DOHH2 (cell line): ENCODE results near the gene FAM174C.

Experiments used
- H3F3A ChIP-seq: fragments of 200-600 bp; sonication (generic), shearing (Covaris generic); 2 replicates; pipeline ENCODE4 v1.6.0; 2016; ENCODE audit warnings: antibody characterized with exemption, mild to moderate bottlenecking; ENCODE audit not compliant: control insufficient read depth, insufficient read depth
- H3K27ac ChIP-seq: fragments of 200-600 bp; sonication (generic); 2 replicates; pipeline ENCODE4 v1.5.1; 2014; ENCODE audit warnings: low read depth, mild to moderate bottlenecking, low read length, moderate library complexity
- H3K27me3 ChIP-seq: fragments of 200-600 bp; sonication (generic); 2 replicates; pipeline ENCODE4 v1.6.1; 2014; ENCODE audit warnings: mild to moderate bottlenecking, low read length, mixed read lengths; ENCODE audit not compliant: control insufficient read depth
- H3K36me3 ChIP-seq: fragments of 200-600 bp; sonication (generic); 2 replicates; pipeline ENCODE4 v1.6.1; 2014; ENCODE audit warnings: mild to moderate bottlenecking, low read length, moderate library complexity, mixed read lengths; ENCODE audit not compliant: control insufficient read depth
- H3K4me1 ChIP-seq: fragments of 200-600 bp; sonication (generic); 2 replicates; pipeline ENCODE4 v1.6.1; 2014; ENCODE audit warnings: mild to moderate bottlenecking, low read length, mixed read lengths; ENCODE audit not compliant: control insufficient read depth
- H3K4me2 ChIP-seq: fragments of 200-600 bp; sonication (generic); 2 replicates; pipeline ENCODE4 v1.6.0; 2014; ENCODE audit warnings: mild to moderate bottlenecking, low read length, moderate library complexity
- H3K4me3 ChIP-seq: fragments of 200-600 bp; sonication (generic); 2 replicates; pipeline ENCODE4 v1.5.1; 2014; ENCODE audit warnings: mild to moderate bottlenecking, low read length, mixed read lengths
- H3K79me2 ChIP-seq: fragments of 200-600 bp; sonication (generic); 2 replicates; pipeline ENCODE4 v1.6.1; 2014; ENCODE audit warnings: mild to moderate bottlenecking, low read length, mixed read lengths; ENCODE audit not compliant: control insufficient read depth
- H3K9me2 ChIP-seq: fragments of 200-600 bp; sonication (generic); replicated peaks from 2 replicates; pipeline ENCODE4 v1.6.1; 2014; ENCODE audit warnings: mild to moderate bottlenecking, low read length, mixed read lengths; ENCODE audit not compliant: control insufficient read depth
- H3K9me3 ChIP-seq: fragments of 200-600 bp; sonication (generic); 2 replicates; pipeline ENCODE4 v1.6.1; 2014; ENCODE audit warnings: antibody characterized with exemption, low read length, mixed read lengths; ENCODE audit not compliant: control insufficient read depth, insufficient read depth
- H4K20me1 ChIP-seq: fragments of 200-600 bp; sonication (generic); 2 replicates; pipeline ENCODE4 v1.6.0; 2014; ENCODE audit warnings: low read depth, mild to moderate bottlenecking, antibody characterized with exemption, low read length, moderate library complexity; ENCODE audit not compliant: control insufficient read depth, insufficient read depth
- CTCF ChIP-seq: fragments of 200-600 bp; sonication (generic); IDR thresholded peaks from one replicate; pipeline ENCODE4 v1.5.1; 2014; ENCODE audit warnings: antibody characterized with exemption, mild to moderate bottlenecking, low read depth, low read length; ENCODE audit not compliant: poor library complexity, severe bottlenecking
- EZH2phosphoT487 ChIP-seq: fragments of 200-600 bp; sonication (generic); IDR thresholded peaks from 2 replicates; pipeline ENCODE4 v1.6.1; 2017; ENCODE audit warnings: borderline replicate concordance, mild to moderate bottlenecking, antibody characterized with exemption, low read length, moderate library complexity, mixed read lengths

Gene FAM174C

GRCh38 chr19:1234955-1235380 lies 40.4 kb upstream of the FAM174C start:
- no peak for TF ChIP-seq CTCF
- TF ChIP-seq EZH2phosphoT487 = no peak
- H3K9me2 ChIP-seq = no peaks in the 10 kb centered on the region
- H3K27me3 ChIP-seq = peaks cover 35% of the 10 kb centered on the region
- H3K4me1 ChIP-seq = peaks cover 17% of the 10 kb centered on the region
- no peaks in the 10 kb centered on the region; the same call in 1 of the 2 replicates for H4K20me1 ChIP-seq
- H3K36me3 ChIP-seq = no peaks in the 10 kb centered on the region
- H3F3A ChIP-seq = peaks cover 19% of the 10 kb centered on the region
- H3K4me2 ChIP-seq = no peak overlapping the region
- no peak overlapping the region for H3K27ac ChIP-seq
- H3K4me3 ChIP-seq = no peak overlapping the region
- no peaks in the 10 kb centered on the region for H3K79me2 ChIP-seq
- H3K9me3 ChIP-seq = no peaks in the 10 kb centered on the region

GRCh38 chr19:1235625-1236538 lies 39.4 kb upstream of the FAM174C start:
- Histone ChIP-seq H3K4me2 (no peak overlapping the region), H3K4me1 (peaks cover 21% of the 10 kb centered on the region), H3K27me3 (peaks cover 35% of the 10 kb centered on the region), H3K27ac (no peak overlapping the region), H3K79me2 (0 out of 2 replicates have a peak, but pooled peaks cover under 1% of the 10 kb centered on the region), H3K36me3 (no peaks in the 10 kb centered on the region), H3K9me3 (no peaks in the 10 kb centered on the region), H4K20me1 (no peaks in the 10 kb centered on the region; the same call in 1 of the 2 replicates), H3F3A (peaks cover 19% of the 10 kb centered on the region), H3K9me2 (no peaks in the 10 kb centered on the region), H3K4me3 (no peak overlapping the region)
- no peak for TF ChIP-seq CTCF
- TF ChIP-seq EZH2phosphoT487 = no peak

GRCh38 chr19:1236576-1236975 lies 38.8 kb upstream of the FAM174C start:
- Histone ChIP-seq H3K4me2 (no peak overlapping the region), H3F3A (peaks cover 19% of the 10 kb centered on the region), H3K79me2 (peaks cover 6% of the 10 kb centered on the region), H3K27me3 (peaks cover 35% of the 10 kb centered on the region), H3K36me3 (no peaks in the 10 kb centered on the region), H3K9me2 (no peaks in the 10 kb centered on the region), H4K20me1 (no peaks in the 10 kb centered on the region; the same call in 1 of the 2 replicates), H3K27ac (no peak overlapping the region), H3K9me3 (no peaks in the 10 kb centered on the region), H3K4me3 (no peak overlapping the region), H3K4me1 (peaks cover 27% of the 10 kb centered on the region)
- TF ChIP-seq CTCF = no peak
- no peak for TF ChIP-seq EZH2phosphoT487
